ENCODE data around the gene PLCB1.

Gene PLCB1

DNA sequence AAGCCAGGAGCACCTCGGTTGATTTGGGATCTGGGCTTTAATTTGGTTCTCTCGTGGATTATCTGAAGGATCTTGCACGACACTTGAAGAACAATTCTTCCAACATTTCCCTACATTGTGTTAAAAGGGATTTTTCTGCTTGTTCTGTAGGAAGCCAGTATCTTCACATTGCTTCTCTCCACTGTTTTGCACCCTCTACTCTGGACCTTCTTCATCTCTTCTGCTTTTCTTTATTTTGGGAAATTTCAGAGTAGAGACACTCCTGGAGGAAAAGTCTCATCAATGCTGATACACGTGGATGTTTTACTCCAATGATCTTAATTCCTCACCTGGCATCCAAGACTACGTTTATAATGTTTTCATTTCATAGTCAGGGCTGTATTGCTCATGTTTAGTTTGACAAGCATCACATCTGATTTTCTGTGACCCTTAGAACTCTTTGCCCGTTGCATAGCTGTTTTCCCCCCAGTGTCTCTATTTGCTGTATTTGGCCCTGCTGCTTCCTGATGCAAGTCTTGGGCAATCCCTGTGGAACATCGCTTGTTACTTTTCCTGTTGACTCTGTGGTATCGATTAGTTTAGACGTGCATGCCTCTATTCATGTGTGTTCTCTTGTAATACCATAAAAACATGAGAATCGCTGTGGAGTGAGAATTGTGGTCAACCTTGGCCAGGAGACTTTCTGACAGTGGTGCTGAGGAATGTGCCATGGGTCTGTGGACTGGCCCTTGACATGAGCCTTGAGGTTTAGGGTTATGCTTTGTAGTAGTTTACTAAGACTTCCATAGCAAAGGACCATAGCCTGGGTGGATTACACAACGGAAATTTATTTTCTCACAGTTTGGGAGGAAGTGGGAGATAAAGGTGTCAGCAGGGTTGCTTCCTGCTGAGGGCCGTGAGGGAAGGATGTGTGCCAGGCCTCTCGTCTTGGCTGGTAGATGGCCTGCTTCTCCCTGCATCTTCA lies 12.5 kb downstream of the PLCB1 start:
- Histone ChIP-seq H3K4me2 (peak overlapping the region; percentile 47), H3K36me3 (peaks cover 20% of the 10 kb centered on the region; the same call in 1 of the 2 replicates), H4K20me1 (no peaks in the 10 kb centered on the region), H3K27ac (no peak overlapping the region), H3K4me3 (no peak overlapping the region), H3K9me3 (no peaks in the 10 kb centered on the region), H3K4me1 (peaks cover 54% of the 10 kb centered on the region), H3K27me3 (no peaks in the 10 kb centered on the region), H3K9ac (no peak overlapping the region)
- TF ChIP-seq Cebpa-rat (IDR thresholded peaks at IDR 0.05) = no peak

DNA sequence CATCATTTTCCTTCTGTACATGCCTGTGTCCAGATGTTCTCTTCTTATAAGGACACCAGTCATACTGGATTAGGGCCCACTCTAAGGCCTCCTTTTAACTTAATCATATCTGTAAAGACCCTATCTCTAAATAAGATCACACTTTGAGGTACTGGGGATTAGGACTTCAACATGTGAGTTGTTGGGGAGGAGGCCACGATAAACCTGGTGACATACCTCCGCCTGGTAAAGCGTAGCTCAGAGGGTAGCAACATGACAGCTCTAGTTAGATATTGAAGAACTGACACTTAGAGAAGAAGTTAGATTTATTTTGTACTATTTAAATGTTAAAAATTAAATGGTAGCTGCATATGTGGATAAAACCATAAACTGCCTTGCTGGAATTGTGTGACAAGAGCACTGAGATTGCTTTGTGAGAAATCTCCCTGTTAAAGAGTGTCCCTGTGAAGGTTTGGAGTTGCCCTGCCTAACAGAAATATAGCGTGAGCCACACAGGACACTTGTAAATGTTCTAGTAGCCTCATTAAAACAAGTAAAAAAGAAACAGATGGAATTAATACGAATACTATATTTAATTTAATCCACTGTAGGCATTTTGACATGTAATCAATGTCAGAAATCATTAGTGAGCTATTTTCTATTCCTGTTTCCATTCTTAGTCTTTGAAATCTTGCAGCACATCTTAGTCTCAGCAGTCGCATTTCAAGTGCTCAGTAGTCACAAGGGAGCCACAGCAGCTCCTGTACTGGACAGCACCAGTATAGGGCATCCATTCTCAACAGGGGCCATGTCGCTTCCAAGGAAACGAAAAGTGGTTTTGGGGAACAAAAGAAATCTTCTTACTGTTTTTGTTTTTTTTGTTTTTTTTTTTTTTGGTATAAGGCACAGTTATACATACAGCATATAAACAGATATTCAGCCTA lies 13.4 kb downstream of the PLCB1 start:
- TF ChIP-seq Cebpa-rat (IDR thresholded peaks at IDR 0.05) = no peak
- H3K9ac ChIP-seq = no peak overlapping the region
- no peaks in the 10 kb centered on the region for H4K20me1 ChIP-seq
- H3K9me3 ChIP-seq = no peaks in the 10 kb centered on the region
- H3K36me3 ChIP-seq = peaks cover 14% of the 10 kb centered on the region; the same call in 1 of the 2 replicates
- peaks cover 54% of the 10 kb centered on the region for H3K4me1 ChIP-seq
- no peaks in the 10 kb centered on the region for H3K27me3 ChIP-seq
- H3K27ac ChIP-seq = no peak overlapping the region
- H3K4me2 ChIP-seq = peak overlapping the region; percentile 47
- no peak overlapping the region for H3K4me3 ChIP-seq

DNA sequence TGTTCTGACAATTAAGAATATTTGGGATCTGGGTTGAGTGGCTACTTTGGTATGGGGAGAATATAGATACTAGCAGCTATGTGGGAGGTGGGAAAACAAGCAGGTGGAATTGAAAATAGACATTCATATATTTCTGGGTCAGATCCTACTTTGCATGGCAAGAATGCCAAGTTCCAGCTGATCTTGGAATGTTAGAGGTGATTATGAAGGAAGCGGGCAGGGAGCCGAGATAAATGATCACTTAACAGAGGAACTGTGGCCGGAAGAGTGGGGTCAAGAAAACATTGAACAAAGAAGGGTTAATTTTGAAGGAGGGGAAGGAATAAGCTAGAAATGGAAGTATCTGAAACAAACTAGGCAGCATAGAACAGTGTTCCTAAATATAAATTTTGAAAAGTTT lies 15.4 kb downstream of the PLCB1 start:
- Histone ChIP-seq H3K4me3 (no peak overlapping the region), H3K9me3 (no peaks in the 10 kb centered on the region), H3K9ac (no peak overlapping the region), H3K4me1 (peaks cover 74% of the 10 kb centered on the region), H3K36me3 (no peaks in the 10 kb centered on the region), H3K4me2 (peak overlapping the region; percentile 61), H3K27ac (no peak overlapping the region), H4K20me1 (no peaks in the 10 kb centered on the region), H3K27me3 (no peaks in the 10 kb centered on the region)
- TF ChIP-seq Cebpa-rat (IDR thresholded peaks at IDR 0.05) = no peak

DNA sequence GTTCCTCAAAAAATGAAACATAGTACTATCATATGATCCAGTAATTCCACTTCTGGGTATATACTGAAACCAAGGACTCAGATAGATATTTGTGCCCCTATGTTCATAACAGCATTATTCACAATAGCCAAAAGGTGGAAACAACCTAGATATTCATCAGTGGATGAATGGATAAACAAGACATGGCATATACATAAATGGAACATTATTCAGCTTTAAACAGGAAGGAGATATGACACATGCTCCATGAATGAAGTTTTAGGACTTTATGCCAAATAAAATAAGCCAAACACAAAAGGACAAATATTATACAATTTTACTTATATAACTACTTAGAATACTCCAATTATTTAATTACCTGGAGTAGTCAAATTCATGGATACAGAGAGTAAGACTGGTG lies 16.4 kb downstream of the PLCB1 start:
- no peak overlapping the region for H3K4me3 ChIP-seq
- H3K9me3 ChIP-seq = no peaks in the 10 kb centered on the region
- H3K9ac ChIP-seq = no peak overlapping the region
- H4K20me1 ChIP-seq = no peaks in the 10 kb centered on the region
- peak overlapping the region; percentile 61; the same call in 1 of the 2 replicates for H3K4me2 ChIP-seq
- H3K27me3 ChIP-seq = no peaks in the 10 kb centered on the region
- no peaks in the 10 kb centered on the region for H3K36me3 ChIP-seq
- no peak for TF ChIP-seq Cebpa-rat (IDR thresholded peaks at IDR 0.05)
- H3K27ac ChIP-seq = no peak overlapping the region
- peaks cover 83% of the 10 kb centered on the region for H3K4me1 ChIP-seq

DNA sequence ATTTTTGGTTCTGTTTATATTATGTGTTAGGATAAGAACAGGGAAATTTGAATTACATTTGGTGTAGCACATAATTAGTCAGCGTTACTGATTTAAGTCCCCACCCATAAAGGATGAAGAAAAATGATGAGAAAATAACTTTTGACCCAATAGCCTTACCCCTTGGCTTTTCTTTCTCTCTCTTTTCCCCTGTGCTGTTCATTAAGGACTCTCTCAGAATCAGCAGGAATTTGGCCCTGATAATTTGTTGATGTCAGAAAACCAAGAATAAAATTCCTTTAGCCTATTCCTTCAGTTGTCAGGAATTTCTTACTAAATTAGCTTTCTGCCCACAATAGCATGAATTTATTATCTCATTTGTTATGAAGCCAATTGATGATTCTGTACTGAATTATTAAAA lies 18.5 kb downstream of the PLCB1 start:
- Histone ChIP-seq H3K4me2 (no peak overlapping the region), H3K27me3 (no peaks in the 10 kb centered on the region), H3K4me1 (peaks cover 83% of the 10 kb centered on the region), H3K36me3 (no peaks in the 10 kb centered on the region), H3K9me3 (no peaks in the 10 kb centered on the region), H4K20me1 (no peaks in the 10 kb centered on the region), H3K4me3 (no peak overlapping the region), H3K27ac (no peak overlapping the region), H3K9ac (no peak overlapping the region)
- TF ChIP-seq Cebpa-rat (IDR thresholded peaks at IDR 0.05) = no peak

DNA sequence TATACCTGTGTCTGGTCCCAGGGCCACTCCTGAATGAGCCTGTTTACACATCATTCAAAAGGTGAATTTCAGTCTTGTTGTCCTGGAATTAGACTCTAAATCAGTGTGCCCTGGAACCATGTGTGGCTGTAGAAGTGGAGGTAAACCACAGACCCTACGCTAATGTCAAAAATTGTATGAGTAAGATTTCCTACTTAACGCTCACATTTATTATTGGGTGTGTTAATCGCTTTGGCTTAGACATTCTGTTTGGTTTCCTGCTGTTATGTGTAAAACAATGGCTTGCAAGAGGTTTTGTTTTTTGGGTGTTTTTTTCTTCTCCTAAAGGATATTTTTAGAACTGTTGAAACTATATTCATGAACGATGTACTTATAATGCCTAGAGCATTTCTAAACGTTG lies 19.3 kb downstream of the PLCB1 start:
- Histone ChIP-seq H3K27me3 (no peaks in the 10 kb centered on the region), H3K4me1 (peaks cover 86% of the 10 kb centered on the region), H3K4me2 (peak overlapping the region; percentile 65), H3K4me3 (no peak overlapping the region), H3K36me3 (no peaks in the 10 kb centered on the region), H3K27ac (peak overlapping the region; percentile 28), H3K9me3 (no peaks in the 10 kb centered on the region), H4K20me1 (no peaks in the 10 kb centered on the region), H3K9ac (no peak overlapping the region)
- TF ChIP-seq Cebpa-rat (IDR thresholded peaks at IDR 0.05) = no peak

DNA sequence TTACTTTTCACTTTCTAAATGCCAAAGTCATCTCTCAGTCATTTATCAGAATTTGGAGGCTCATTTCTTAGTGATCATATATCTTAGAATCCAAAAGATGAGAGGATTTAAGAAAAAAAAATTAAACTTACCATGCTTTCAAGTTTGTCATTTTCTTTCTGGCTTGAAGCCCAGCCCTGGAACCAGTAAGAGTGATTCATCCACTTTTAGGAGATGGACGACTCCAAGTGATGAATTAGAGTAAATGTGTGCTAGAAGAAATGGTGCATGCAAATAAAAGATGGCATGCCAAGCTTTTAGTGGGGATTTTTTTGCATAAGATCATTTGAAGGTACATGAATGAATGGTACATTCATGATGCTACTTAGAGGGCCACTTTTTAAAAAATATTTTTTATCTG lies 20.1 kb downstream of the PLCB1 start:
- H3K27me3 ChIP-seq = no peaks in the 10 kb centered on the region
- H3K4me2 ChIP-seq = peak overlapping the region; percentile 65
- peak overlapping the region; percentile 28; the same call in 1 of the 2 replicates for H3K27ac ChIP-seq
- peaks cover 89% of the 10 kb centered on the region for H3K4me1 ChIP-seq
- no peak overlapping the region for H3K9ac ChIP-seq
- no peaks in the 10 kb centered on the region for H4K20me1 ChIP-seq
- H3K9me3 ChIP-seq = no peaks in the 10 kb centered on the region
- TF ChIP-seq Cebpa-rat (IDR thresholded peaks at IDR 0.05) = no peak
- no peaks in the 10 kb centered on the region for H3K36me3 ChIP-seq
- H3K4me3 ChIP-seq = no peak overlapping the region

DNA sequence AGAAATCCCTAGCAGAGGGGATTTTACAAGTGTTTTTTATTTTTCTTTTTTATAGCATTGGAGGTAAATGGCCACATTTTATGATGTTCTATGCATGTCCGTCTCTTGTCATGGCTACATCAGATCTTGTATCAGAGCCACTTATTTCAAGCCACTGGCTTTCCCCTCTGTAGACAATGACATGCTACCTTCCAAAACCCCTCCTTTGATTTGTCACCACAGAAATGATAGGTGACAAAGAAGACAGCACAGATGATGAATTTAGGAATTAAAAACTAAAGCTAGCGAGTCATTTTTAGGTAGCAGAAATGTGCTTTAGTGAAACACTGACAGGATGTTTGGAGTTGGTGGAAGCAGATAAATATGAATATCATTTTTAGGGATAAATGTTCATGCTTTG lies 20.8 kb downstream of the PLCB1 start:
- TF ChIP-seq Cebpa-rat (IDR thresholded peaks at IDR 0.05) = no peak
- no peaks in the 10 kb centered on the region for H4K20me1 ChIP-seq
- no peak overlapping the region for H3K9ac ChIP-seq
- peak overlapping the region; percentile 65 for H3K4me2 ChIP-seq
- H3K4me1 ChIP-seq = peaks cover 83% of the 10 kb centered on the region
- peak overlapping the region; percentile 48; the same call in 1 of the 2 replicates for H3K27ac ChIP-seq
- H3K9me3 ChIP-seq = peaks cover 2% of the 10 kb centered on the region; the same call in 1 of the 2 replicates
- no peak overlapping the region for H3K4me3 ChIP-seq
- H3K27me3 ChIP-seq = no peaks in the 10 kb centered on the region
- no peaks in the 10 kb centered on the region for H3K36me3 ChIP-seq

DNA sequence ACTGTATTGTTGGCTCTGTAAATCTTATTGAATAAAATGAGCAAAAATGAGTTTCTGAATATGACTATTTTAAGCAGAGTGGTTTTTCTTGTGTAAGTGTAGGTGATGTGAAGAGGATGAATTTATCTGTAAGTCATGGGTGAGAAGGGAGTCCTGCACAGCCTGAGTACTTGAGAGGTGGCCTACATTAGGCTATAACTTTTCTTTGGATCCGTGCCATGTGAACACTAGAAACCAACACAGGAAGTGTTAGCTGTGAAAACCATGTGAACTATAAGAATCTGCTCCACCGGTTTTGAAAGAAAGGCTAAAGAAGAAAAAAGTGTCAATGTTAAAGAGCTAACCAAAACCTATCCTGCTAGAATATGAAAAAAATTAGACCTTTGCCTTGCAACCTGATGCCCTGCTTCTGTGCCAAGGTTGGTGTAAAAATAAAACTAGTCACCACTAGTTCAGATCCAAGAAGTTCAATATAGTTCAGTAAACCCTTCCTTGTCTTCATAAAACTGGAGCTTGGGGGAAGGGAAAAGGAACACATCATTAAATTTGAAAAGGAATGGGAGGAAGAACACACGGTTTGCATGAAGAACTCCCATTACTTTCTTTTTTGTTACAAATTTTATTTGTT lies 21.3 kb downstream of the PLCB1 start:
- Histone ChIP-seq H3K4me1 (peaks cover 78% of the 10 kb centered on the region), H3K27ac (peak overlapping the region; percentile 48; the same call in 1 of the 2 replicates)

More for the DNA sequence above, 21.3 kb downstream of the PLCB1 start:
- Histone ChIP-seq H3K36me3 (peaks cover 5% of the 10 kb centered on the region), H4K20me1 (no peaks in the 10 kb centered on the region), H3K9ac (no peak overlapping the region), H3K27me3 (no peaks in the 10 kb centered on the region), H3K4me2 (peak overlapping the region; percentile 65), H3K9me3 (peaks cover 7% of the 10 kb centered on the region), H3K4me3 (no peak overlapping the region)
- no peak for TF ChIP-seq Cebpa-rat (IDR thresholded peaks at IDR 0.05)
